Muscle of leg (tissue), 11 donors: ENCODE results near the gene TRO. TPM values are rescaled to one million over a fixed set of nuclear protein-coding genes. Genes with fewer than 3 reads are reported as not detected.

Source experiments
- DNase-seq: peaks from one replicate; pipeline ENCODE4 v3.0.0; 2013
- H3K27ac ChIP-seq: one replicate; pipeline ENCODE4 v1.5.1; 2013; ENCODE audit warnings: mild to moderate bottlenecking, low read length, control low read depth
- H3K27me3 ChIP-seq: one replicate; pipeline ENCODE4 v1.6.1; 2013; ENCODE audit warnings: low read length; ENCODE audit not compliant: control insufficient read depth, insufficient read depth
- H3K36me3 ChIP-seq: one replicate; pipeline ENCODE4 v1.6.1; 2013; ENCODE audit warnings: low read length; ENCODE audit not compliant: control insufficient read depth, insufficient read depth
- H3K4me1 ChIP-seq: one replicate; pipeline ENCODE4 v1.6.1; 2013; ENCODE audit warnings: low read length; ENCODE audit not compliant: control insufficient read depth, insufficient read depth
- H3K4me3 ChIP-seq: one replicate; pipeline ENCODE4 v1.5.1; 2013; ENCODE audit warnings: low read length, control low read depth
- H3K9me3 ChIP-seq: replicated peaks from 2 replicates; pipeline ENCODE4 v1.6.1; 2013; ENCODE audit warnings: low read depth, low read length; ENCODE audit not compliant: control insufficient read depth
- WGBS: methylation state at CpG from one replicate; pipeline ENCODE4 v1.1.5; 2013; ENCODE audit warnings: missing lambda C conversion rate; ENCODE audit not compliant: insufficient coverage; 5-methylcytosine and 5-hydroxymethylcytosine counted together
- polyA plus RNA-seq, 8 donors: library from polyadenylated mRNA; unstranded; fragments of 120-200 nt; gene quantifications; one replicate each; pipeline versions ENCODE4 v1.2.1 to v1.2.3, GENCODE V29; 2013; ENCODE audit warnings: inconsistent platforms in 1 of 8, low replicate concordance in 1 of 8; ENCODE audit not compliant: insufficient read length in 8 of 8, insufficient read depth in 1 of 8
- total RNA-seq: library from RNA; stranded (reverse); fragments of 120-200 nt; gene quantifications from one replicate; pipeline ENCODE4 v1.2.4, GENCODE V29; 2013

Gene TRO
- total and polyA plus RNA-seq, 9 donors, result 106 to 140 (median 121) TPM

DNA sequence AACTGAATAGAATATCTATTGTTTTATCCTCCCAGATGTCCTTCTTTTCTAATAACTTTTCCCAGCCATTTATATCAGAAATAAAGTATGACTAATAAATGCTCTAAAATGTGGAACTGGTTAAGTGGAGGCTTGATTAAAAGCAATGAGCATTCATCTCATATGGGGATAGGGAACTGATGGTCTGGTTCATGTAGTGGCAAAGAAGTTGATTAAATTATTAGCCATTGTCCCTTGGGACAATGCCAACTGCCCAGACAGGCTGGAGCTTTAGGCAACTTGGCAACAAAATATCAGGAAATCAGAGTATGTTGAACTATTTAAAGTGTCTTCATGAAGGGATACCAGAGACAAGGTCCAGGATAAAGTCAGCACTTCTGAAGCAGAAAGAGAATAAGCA, 24.2 kb downstream of the TRO start:
- DNase-seq, result no peak
- Histone ChIP-seq H3K27ac (no peak overlapping the region), H3K27me3 (peaks cover 3% of the 10 kb centered on the region), H3K36me3 (no peaks in the 10 kb centered on the region), H3K4me1 (no peaks in the 10 kb centered on the region), H3K4me3 (no peak overlapping the region), H3K9me3 (no peaks in the 10 kb centered on the region)

DNA sequence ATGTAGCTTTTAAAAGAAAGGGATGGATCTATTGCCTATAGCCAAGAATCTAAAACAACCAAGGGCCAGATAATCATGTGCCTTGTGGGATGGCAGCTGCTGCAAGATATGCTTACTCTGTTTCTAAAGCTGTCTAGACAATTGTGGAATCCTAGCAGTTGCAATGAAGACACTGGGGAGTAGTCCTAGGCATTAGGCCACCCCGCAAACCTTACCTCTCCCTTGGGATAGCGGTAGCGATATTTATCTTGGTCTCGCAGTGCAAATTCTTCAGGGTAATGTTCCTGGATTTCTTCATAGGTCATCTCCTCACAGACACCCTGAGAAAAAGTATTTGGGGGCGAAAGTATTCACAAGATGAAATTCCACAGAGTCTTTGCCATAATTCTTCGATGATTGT, 24.6 kb downstream of the TRO start:
- Histone ChIP-seq H3K4me1 (no peaks in the 10 kb centered on the region), H3K27ac (no peak overlapping the region), H3K9me3 (no peaks in the 10 kb centered on the region), H3K27me3 (peaks cover 3% of the 10 kb centered on the region), H3K36me3 (no peaks in the 10 kb centered on the region), H3K4me3 (no peak overlapping the region)
- no peak for DNase-seq
- WGBS, result no CpG with 5 or more reads among the region's 6 CpGs

DNA sequence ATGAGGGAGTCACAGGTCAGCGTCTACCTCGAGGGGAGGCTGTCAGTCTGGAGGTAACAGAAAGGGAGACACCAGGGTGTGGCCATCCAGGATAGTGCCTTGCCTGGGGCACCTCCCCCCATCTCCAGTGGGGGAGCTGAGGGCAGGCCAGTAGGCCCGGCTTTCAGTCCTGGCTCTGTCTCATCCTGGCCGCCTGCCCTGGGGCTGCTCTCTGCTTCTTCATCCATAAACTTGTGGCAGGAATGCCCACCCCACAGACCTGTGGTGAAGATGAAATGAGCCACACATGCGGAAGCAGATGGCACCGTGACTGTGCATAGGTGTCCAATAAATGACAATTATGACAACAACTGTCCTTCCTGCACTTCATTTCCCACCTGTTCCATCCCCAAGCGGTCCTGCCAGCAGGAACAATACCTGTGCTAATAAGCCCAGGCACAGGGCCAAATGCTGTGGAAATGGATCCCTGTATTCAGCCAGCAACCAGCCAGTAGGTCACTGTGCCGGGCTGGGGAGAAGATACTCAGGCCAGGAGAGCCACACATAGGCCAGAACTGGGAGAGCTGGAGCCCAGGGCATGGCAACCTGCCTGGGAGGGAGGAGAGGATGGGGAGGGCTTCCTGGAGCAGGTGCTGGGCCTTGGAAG, 30.2 kb downstream of the TRO start:
- WGBS, result 53% methylated on average over 4 of the region's 8 CpGs
- no peak for DNase-seq
- H3K27me3 ChIP-seq, result peaks cover 10% of the 10 kb centered on the region
- no peaks in the 10 kb centered on the region for H3K9me3 ChIP-seq
- H3K4me1 ChIP-seq, result no peaks in the 10 kb centered on the region
- no peaks in the 10 kb centered on the region for H3K36me3 ChIP-seq
- H3K27ac ChIP-seq, result no peak overlapping the region
- H3K4me3 ChIP-seq, result no peak overlapping the region

DNA sequence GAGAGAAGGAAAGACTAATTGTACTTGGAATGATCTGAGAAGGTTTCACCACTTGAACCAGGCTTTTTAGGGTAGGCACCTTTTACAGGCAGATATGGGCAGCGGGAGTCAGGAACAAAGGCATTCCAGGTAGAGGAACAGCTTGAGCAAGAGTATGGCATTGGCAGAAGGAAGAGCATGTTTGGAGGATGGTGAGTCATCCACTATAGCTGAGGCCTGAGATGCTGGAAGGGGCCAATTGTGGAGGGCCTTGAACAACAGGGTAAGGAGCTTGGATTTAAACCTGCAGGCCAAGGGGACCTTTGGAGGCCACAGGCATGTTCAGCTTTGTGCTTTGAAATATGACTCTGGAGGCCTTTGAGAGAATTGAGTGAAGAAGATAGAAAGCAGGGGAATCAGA, 41.1 kb downstream of the TRO start:
- Histone ChIP-seq H3K9me3 (no peaks in the 10 kb centered on the region), H3K36me3 (no peaks in the 10 kb centered on the region), H3K4me1 (no peaks in the 10 kb centered on the region), H3K27me3 (peaks cover 8% of the 10 kb centered on the region), H3K4me3 (no peak overlapping the region), H3K27ac (no peak overlapping the region)
- no peak for DNase-seq
- 50% methylated on average over 1 of the region's 1 CpG for WGBS

DNA sequence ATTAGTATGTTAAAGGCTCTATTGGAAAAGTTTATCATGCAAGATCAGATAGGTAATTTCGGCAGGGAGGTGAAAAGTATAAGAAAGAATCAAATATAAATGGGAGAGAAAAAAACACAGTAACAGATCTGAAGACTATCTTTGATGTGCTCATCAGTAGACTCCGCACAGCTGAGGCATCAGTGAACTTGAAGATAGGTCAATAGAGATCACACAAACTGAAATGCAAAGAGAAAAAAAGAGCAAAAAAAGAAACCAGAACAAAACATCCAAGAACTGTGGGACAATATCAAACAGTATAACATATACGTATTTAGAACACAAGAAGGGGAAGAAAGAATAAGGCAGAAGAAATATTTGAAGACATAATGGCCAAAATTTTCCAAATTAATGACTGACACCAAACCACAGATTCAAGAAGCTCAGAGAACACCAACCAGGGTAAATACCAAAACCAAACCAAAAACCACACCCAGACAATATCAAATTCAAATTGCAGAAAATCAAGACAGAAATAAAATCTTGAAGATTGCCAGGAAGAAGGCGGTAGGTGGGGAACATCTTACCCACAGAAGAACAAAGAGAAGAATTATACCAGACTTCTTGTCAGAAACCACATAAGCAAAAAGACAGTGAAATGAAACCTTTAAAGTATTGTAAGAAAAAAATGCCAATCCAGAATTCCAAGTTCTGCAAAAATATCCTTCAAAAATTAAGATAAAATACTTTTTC, 44.3 kb downstream of the TRO start:
- Histone ChIP-seq H3K27me3 (peaks cover 2% of the 10 kb centered on the region), H3K27ac (no peak overlapping the region), H3K9me3 (no peaks in the 10 kb centered on the region), H3K4me1 (no peaks in the 10 kb centered on the region), H3K4me3 (no peak overlapping the region), H3K36me3 (no peaks in the 10 kb centered on the region)
- no peak for DNase-seq
- WGBS, result 63% methylated on average over 1 of the region's 4 CpGs

DNA sequence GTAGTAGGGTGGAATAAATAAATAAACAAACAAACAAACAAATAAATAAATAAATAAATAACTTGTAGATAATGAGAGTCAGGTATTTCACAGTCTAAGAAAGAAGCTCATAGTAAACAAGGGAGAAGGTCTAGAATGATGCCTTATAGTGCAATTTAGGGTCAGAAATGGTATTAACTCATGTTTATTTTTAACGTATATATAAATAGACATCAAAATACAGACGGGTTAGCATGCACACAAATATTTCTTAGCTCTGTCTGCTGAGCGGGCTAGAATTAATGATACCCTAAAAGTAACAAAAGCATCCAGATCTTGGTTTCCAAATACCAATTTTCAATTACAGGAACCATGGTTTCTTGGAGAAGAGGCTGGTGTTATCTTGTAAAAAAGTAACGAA, 56.8 kb downstream of the TRO start:
- no peak overlapping the region for H3K4me3 ChIP-seq
- H3K4me1 ChIP-seq, result no peaks in the 10 kb centered on the region
- H3K9me3 ChIP-seq, result no peaks in the 10 kb centered on the region
- no peaks in the 10 kb centered on the region for H3K36me3 ChIP-seq
- WGBS, result no CpG with 5 or more reads among the region's 4 CpGs
- H3K27me3 ChIP-seq, result no peaks in the 10 kb centered on the region
- H3K27ac ChIP-seq, result no peak overlapping the region
- no peak for DNase-seq

DNA sequence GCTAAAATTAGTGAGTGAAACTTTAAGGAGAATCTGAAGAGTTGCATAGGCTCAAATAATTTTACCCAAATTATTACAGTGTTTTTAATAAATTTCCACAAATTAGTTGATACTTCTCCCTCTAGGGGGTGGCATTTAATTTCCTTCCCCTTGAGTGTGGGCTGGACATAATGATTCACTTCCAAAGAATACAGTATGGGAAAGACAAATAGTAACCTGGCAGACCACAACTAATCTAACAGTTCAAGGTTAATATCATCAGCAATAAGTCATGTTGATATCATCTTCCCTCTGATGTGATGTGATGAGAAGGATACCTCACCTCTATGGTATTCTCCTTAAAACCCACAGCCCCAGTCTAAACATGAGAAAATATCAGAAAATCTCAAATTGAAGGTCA, 57.8 kb downstream of the TRO start:
- H3K4me3 ChIP-seq, result no peak overlapping the region
- no peak overlapping the region for H3K27ac ChIP-seq
- no peaks in the 10 kb centered on the region for H3K4me1 ChIP-seq
- H3K27me3 ChIP-seq, result no peaks in the 10 kb centered on the region
- no peak for DNase-seq
- H3K36me3 ChIP-seq, result no peaks in the 10 kb centered on the region
- H3K9me3 ChIP-seq, result no peaks in the 10 kb centered on the region

DNA sequence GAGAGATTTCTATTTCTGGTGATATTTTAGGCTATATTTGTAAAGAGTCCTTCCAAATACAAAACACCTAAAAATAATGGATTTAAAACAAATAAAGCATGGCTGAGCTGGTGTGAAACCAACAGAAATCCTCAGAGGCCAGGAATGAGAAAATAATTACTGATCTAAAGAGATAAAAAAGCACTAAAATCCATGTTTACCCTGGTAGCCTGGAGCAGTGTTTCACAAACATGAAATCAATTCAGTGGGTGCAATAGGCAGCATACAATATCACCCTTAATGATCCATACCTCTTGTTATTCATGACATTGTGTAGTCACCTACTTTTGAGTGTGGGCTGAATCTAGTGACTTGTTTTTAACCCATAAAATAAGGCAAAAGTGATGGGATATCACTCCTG, 58.8 kb downstream of the TRO start:
- Histone ChIP-seq H3K9me3 (no peaks in the 10 kb centered on the region), H3K36me3 (no peaks in the 10 kb centered on the region), H3K4me1 (no peaks in the 10 kb centered on the region), H3K27ac (no peak overlapping the region), H3K27me3 (no peaks in the 10 kb centered on the region), H3K4me3 (no peak overlapping the region)
- DNase-seq, result no peak

DNA sequence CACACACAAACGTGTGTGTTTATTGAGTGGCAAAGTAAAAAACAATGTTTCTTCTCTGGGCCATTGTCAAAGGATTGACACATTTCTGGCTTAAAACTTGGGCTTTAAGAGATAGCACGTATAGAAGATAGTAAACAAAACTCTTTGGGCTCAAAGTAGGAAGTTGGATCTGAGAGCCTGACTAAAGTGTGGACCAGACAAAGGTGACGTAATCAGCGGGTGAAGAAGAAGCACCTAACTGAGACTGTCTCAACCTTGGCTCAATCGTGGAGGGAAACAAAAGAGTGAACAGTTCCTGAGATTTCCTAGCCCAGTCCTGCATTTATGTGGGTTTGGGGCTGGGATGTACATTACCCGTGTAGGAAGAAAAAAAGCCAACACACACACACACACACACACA, 59.7 kb downstream of the TRO start:
- no peak overlapping the region for H3K27ac ChIP-seq

More for the DNA sequence above, 59.7 kb downstream of the TRO start:
- Histone ChIP-seq H3K36me3 (no peaks in the 10 kb centered on the region), H3K27me3 (no peaks in the 10 kb centered on the region), H3K9me3 (no peaks in the 10 kb centered on the region), H3K4me3 (no peak overlapping the region), H3K4me1 (no peaks in the 10 kb centered on the region)
- 77% methylated on average over 3 of the region's 6 CpGs for WGBS
- no peak for DNase-seq
